Neuronal stem cell (in vitro differentiated cells): ENCODE measurements around the gene TIMM17A.

ENCODE experiments used
- DNase-seq: peaks from one replicate; pipeline ENCODE4 v3.0.0-alpha.2; 2013; ENCODE audit warnings: low spot score
- H2AFZ ChIP-seq: one replicate; pipeline ENCODE4 v1.6.1; 2013; ENCODE audit warnings: mild to moderate bottlenecking, low read length, inconsistent platforms
- H2AK5ac ChIP-seq: 2 replicates; pipeline ENCODE4 v1.6.1; 2013; ENCODE audit warnings: low read depth, mild to moderate bottlenecking, inconsistent platforms, low read length, moderate library complexity, mixed read lengths
- H2BK120ac ChIP-seq: 2 replicates; pipeline ENCODE4 v1.6.1; 2013; ENCODE audit warnings: low read depth, mild to moderate bottlenecking, inconsistent platforms, low read length, moderate library complexity, mixed read lengths
- H2BK12ac ChIP-seq: one replicate; pipeline ENCODE4 v1.6.1; 2013; ENCODE audit warnings: low read length, inconsistent platforms
- H2BK15ac ChIP-seq: 2 replicates; pipeline ENCODE4 v1.6.1; 2013; ENCODE audit warnings: mild to moderate bottlenecking, low read length, inconsistent platforms, mixed read lengths
- H2BK5ac ChIP-seq: one replicate; pipeline ENCODE4 v1.6.1; 2013; ENCODE audit warnings: inconsistent platforms, mild to moderate bottlenecking, low read length, moderate library complexity
- H3K14ac ChIP-seq: one replicate; pipeline ENCODE4 v1.6.1; 2013; ENCODE audit warnings: low read length, inconsistent platforms
- H3K18ac ChIP-seq: 2 replicates; pipeline ENCODE4 v1.6.1; 2013; ENCODE audit warnings: low read length, inconsistent platforms
- H3K23ac ChIP-seq: 2 replicates; pipeline ENCODE4 v1.6.1; 2013; ENCODE audit warnings: low read depth, mild to moderate bottlenecking, mixed read lengths, low read length, inconsistent platforms; ENCODE audit not compliant: poor library complexity
- H3K27ac ChIP-seq: replicated peaks from 3 replicates; pipeline ENCODE4 v1.5.1; 2013; ENCODE audit warnings: low read length, inconsistent platforms
- H3K27me3 ChIP-seq, 3 experiments: 2 replicates each; pipeline ENCODE4 v1.6.1; 2013; ENCODE audit warnings: low read length in 3 of 3, mild to moderate bottlenecking in 2 of 3, inconsistent platforms in 1 of 3, low read depth in 1 of 3, mixed read lengths in 1 of 3, moderate library complexity in 1 of 3; ENCODE audit not compliant: control insufficient read depth in 3 of 3, insufficient read depth in 3 of 3
- H3K36me3 ChIP-seq, 2 donors: replicated peaks in 1 of 2; 2 replicates each; pipeline ENCODE4 v1.6.1; 2013; ENCODE audit warnings: low read length in 2 of 2; ENCODE audit not compliant: control insufficient read depth in 2 of 2, insufficient read depth in 2 of 2
- H3K4ac ChIP-seq: 2 replicates; pipeline ENCODE4 v1.6.1; 2013; ENCODE audit warnings: inconsistent platforms, mild to moderate bottlenecking, low read length, moderate library complexity
- H3K4me1 ChIP-seq, 2 donors: 1 replicate in 1 of 2; 2 replicates in 1 of 2; pipeline ENCODE4 v1.6.1; 2013; ENCODE audit warnings: low read length in 2 of 2, low read depth in 1 of 2; ENCODE audit not compliant: control insufficient read depth in 2 of 2, insufficient read depth in 1 of 2
- H3K4me2 ChIP-seq: one replicate; pipeline ENCODE4 v1.6.1; 2013; ENCODE audit warnings: mild to moderate bottlenecking, low read length, inconsistent platforms; ENCODE audit not compliant: insufficient read depth, poor library complexity, severe bottlenecking
- H3K4me3 ChIP-seq, 2 donors: 2 replicates each; pipeline ENCODE4 v1.5.1; 2013; ENCODE audit warnings: low read length in 2 of 2, mild to moderate bottlenecking in 2 of 2, inconsistent platforms in 1 of 2, moderate library complexity in 1 of 2
- H3K79me1 ChIP-seq: one replicate; pipeline ENCODE4 v1.6.1; 2013; ENCODE audit warnings: low read depth, mild to moderate bottlenecking, inconsistent platforms, low read length, moderate library complexity
- H3K9ac ChIP-seq: one replicate; pipeline ENCODE4 v1.6.1; 2013; ENCODE audit warnings: mild to moderate bottlenecking, low read depth, low read length, inconsistent platforms; ENCODE audit not compliant: poor library complexity
- H3K9me3 ChIP-seq, 2 donors: replicated peaks in 1 of 2; 2 replicates each; pipeline versions ENCODE3 to v1.6.1; 2013; ENCODE audit warnings: low read length in 2 of 2, mild to moderate bottlenecking in 2 of 2, inconsistent platforms in 1 of 2, low read depth in 1 of 2, mixed read lengths in 1 of 2, moderate library complexity in 1 of 2; ENCODE audit not compliant: control insufficient read depth in 2 of 2, insufficient read depth in 1 of 2
- H4K8ac ChIP-seq: one replicate; pipeline ENCODE4 v1.6.1; 2013; ENCODE audit warnings: low read depth, mild to moderate bottlenecking, inconsistent platforms, low read length, moderate library complexity
- H4K91ac ChIP-seq: one replicate; pipeline ENCODE4 v1.6.1; 2013; ENCODE audit warnings: low read length, low read depth, mild to moderate bottlenecking, inconsistent platforms; ENCODE audit not compliant: poor library complexity
- WGBS, 2 donors: extraction: QIAGEN DNeasy Blood & Tissue Kit; methylation state at CpG; one replicate each; pipeline ENCODE4 v1.1.7; 2013; ENCODE audit warnings: missing lambda C conversion rate in 2 of 2, mixed read lengths in 1 of 2; ENCODE audit not compliant: insufficient read length in 2 of 2, insufficient replicate concordance in 1 of 2; ENCODE audit errors: extremely low coverage in 2 of 2; 5-methylcytosine and 5-hydroxymethylcytosine counted together

The TIMM17A gene

DNA sequence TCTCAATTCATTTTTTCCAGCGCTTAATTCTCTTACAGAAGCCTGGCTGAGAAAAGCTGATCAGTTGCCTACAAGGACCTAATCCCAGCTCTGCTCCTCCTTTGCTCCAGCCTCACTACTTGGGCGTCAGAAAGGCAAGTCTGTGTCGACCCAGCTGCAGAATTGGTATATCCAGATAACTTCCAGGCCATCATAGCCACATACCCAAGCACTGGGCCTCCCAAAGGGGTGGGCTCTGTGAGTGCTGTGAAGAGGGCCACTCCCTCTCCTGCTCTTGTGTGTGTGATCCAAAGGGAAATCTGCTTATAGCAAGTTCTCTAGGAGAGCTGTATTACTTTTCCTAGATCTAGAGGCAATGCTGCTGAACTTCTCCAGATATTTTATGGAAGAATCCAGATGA, 27.0 kb upstream of the TIMM17A start:
- no peak overlapping the region for H2BK15ac ChIP-seq
- no peak overlapping the region for H2BK12ac ChIP-seq
- H2AK5ac ChIP-seq: no peak overlapping the region
- H3K27ac ChIP-seq: no peak overlapping the region
- WGBS, 2 donors: no CpG with 5 or more reads among the region's 3 CpGs
- H3K4me2 ChIP-seq: no peak overlapping the region
- no peak overlapping the region for H2BK120ac ChIP-seq
- peaks cover 0 to 3% of the 10 kb centered on the region in 2 donors for H3K9me3 ChIP-seq
- H4K91ac ChIP-seq: no peak overlapping the region
- no peaks in the 10 kb centered on the region for H3K4me1 ChIP-seq
- H3K4ac ChIP-seq: no peak overlapping the region
- H3K79me1 ChIP-seq: no peaks in the 10 kb centered on the region
- no peak overlapping the region for H3K4me3 ChIP-seq
- peaks cover 0 to 28% (median 1%) of the 10 kb centered on the region in 3 experiments for H3K27me3 ChIP-seq
- no peak overlapping the region for H3K23ac ChIP-seq
- H2AFZ ChIP-seq: no peak overlapping the region
- no peak overlapping the region for H2BK5ac ChIP-seq
- DNase-seq: no peak
- no peak overlapping the region for H4K8ac ChIP-seq
- no peak overlapping the region for H3K18ac ChIP-seq
- no peak overlapping the region for H3K9ac ChIP-seq
- H3K14ac ChIP-seq: no peak overlapping the region
- no peaks in the 10 kb centered on the region for H3K36me3 ChIP-seq

DNA sequence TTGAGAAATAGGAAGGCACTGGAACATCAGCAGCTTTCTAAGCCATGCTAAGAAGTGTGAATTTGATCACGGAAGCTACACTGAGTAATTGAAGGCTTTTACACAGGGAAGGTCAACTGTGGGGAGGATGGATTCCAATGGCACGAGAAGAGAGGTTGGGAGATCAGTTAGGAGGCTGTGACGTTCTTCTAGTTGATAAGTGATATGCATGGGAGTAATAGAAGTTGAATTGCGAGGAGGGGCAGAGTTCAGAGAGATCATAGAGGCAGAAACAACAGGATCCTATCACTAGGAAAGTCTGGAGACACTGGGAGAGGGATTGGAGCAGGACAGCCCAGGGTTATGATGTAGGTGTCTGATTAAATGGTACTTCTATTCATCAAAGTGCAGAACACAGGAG, 25.2 kb upstream of the TIMM17A start:
- Histone ChIP-seq H2BK12ac (no peak overlapping the region), H2BK5ac (no peak overlapping the region), H3K14ac (no peak overlapping the region), H3K4me2 (no peak overlapping the region), H3K4me3 (no peak overlapping the region), H3K4ac (no peak overlapping the region), H4K91ac (no peak overlapping the region), H2AFZ (no peak overlapping the region), H3K9me3 (peaks cover 0 to 3% of the 10 kb centered on the region in 2 donors), H3K36me3 (no peaks in the 10 kb centered on the region), H3K4me1 (peaks cover 3 to 5% of the 10 kb centered on the region in 2 donors), H3K9ac (no peak overlapping the region), H3K27me3 (peaks cover 0 to 31% (median 1%) of the 10 kb centered on the region in 3 experiments), H2BK120ac (no peak overlapping the region), H3K23ac (no peak overlapping the region), H2BK15ac (no peak overlapping the region), H3K79me1 (no peaks in the 10 kb centered on the region), H3K18ac (no peak overlapping the region), H4K8ac (no peak overlapping the region), H2AK5ac (no peak overlapping the region), H3K27ac (no peak overlapping the region)
- WGBS, 2 donors: no CpG with 5 or more reads among the region's 4 CpGs
- no peak for DNase-seq

DNA sequence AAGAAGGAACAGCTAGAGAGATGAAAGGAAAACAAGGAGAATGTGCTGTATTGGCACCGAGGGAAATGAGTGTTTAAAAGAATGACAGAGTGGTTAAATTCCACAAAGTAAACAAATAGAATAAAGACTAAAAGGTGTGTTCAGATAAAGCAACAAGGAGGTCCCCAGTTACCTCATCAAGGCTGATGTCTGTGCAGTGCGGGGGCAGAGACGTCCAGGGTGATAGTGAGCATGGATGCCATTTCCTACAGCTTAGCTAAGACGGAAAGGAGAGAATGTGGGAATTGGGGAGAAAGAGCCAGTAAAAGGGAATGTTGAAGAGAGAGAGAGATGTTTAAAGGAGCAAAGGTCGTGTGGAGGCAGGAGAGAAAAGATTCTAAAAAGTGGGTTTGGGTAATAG, 24.5 kb upstream of the TIMM17A start:
- Histone ChIP-seq H3K27me3 (peaks cover 0 to 31% (median 1%) of the 10 kb centered on the region in 3 experiments), H4K91ac (no peak overlapping the region), H3K27ac (no peak overlapping the region), H3K79me1 (no peaks in the 10 kb centered on the region), H3K14ac (no peak overlapping the region), H2BK15ac (no peak overlapping the region), H4K8ac (no peak overlapping the region), H2AK5ac (no peak overlapping the region), H2BK5ac (no peak overlapping the region), H2BK12ac (no peak overlapping the region), H3K18ac (no peak overlapping the region), H3K4me2 (no peak overlapping the region), H3K36me3 (no peaks in the 10 kb centered on the region), H3K4me3 (no peak overlapping the region), H2AFZ (no peak overlapping the region), H3K9me3 (peaks cover 0 to 3% of the 10 kb centered on the region in 2 donors), H3K4me1 (peaks cover 3 to 5% of the 10 kb centered on the region in 2 donors), H3K23ac (no peak overlapping the region), H3K9ac (no peak overlapping the region), H3K4ac (no peak overlapping the region), H2BK120ac (no peak overlapping the region)
- no peak for DNase-seq
- WGBS, 2 donors: 100% methylated on average over 1 of the region's 5 CpGs; no CpG with 5 or more reads in 1 of the 2 donors

DNA sequence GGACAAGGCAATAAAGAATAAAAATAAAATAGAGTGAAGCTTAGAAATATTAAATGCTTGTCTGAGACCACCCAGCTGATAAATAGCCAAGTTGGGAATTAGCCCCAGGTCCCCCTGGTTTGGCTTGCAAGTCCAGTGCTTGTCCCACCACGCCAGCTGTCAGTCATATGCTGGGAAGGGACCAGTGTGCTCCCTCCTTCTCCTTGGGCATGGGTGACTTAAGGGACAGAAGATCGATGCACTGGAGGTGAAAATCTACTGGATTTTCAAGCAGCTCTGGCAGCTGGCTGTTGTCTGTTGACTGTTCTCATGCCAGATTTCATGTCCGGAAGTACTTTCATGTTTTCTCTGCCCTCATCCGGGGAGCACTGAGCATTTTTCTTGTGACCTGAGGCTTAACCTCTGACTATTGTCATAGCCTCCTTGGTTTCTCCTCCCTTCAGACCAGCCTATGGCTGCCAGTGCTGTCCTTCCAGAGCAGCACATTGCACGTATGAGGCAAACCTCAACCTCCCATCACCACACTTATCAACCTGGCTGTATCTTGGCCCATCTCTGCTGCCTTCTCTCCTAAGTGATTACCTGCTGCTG, 21.4 kb upstream of the TIMM17A start:
- Histone ChIP-seq H3K14ac (no peak overlapping the region), H3K36me3 (no peaks in the 10 kb centered on the region), H4K8ac (no peak overlapping the region), H2BK5ac (no peak overlapping the region), H2AFZ (peak overlapping the region; percentile 76), H3K79me1 (no peaks in the 10 kb centered on the region), H3K23ac (no peak overlapping the region), H3K4me3 (no peak overlapping the region), H2BK120ac (no peak overlapping the region), H3K27me3 (peaks cover 0 to 23% (median 1%) of the 10 kb centered on the region in 3 experiments), H3K4me2 (no peak overlapping the region), H3K4ac (no peak overlapping the region), H3K9ac (no peak overlapping the region), H4K91ac (no peak overlapping the region), H3K27ac (no peak overlapping the region), H3K18ac (no peak overlapping the region), H2AK5ac (no peak overlapping the region), H3K9me3 (peaks cover 0 to 3% of the 10 kb centered on the region in 2 donors), H2BK12ac (no peak overlapping the region), H3K4me1 (peaks cover 3 to 5% of the 10 kb centered on the region in 2 donors), H2BK15ac (no peak overlapping the region)
- DNase-seq: no peak
- no CpG with 5 or more reads among the region's 5 CpGs for WGBS, 2 donors
